ENCODE results near the gene KCND2. TPM values are rescaled to one million over a fixed set of nuclear protein-coding genes. Genes with fewer than 3 reads are reported as not detected.

The KCND2 gene
- polyA plus RNA-seq, 3 donors: not detected

- Histone ChIP-seq H3K9ac (ENCODE audit: insufficient read depth, low read length, poor library complexity, severe bottlenecking) (no peak overlapping the region), H3K4me2 (replicated peaks; ENCODE audit: extremely low read depth, low read length, poor library complexity, severe bottlenecking) (no peak overlapping the region), H4K20me1 (ENCODE audit: insufficient read depth, low read length) (no peaks in the 10 kb centered on the region), H3K9me3 (replicated peaks in 1 of 2; ENCODE audit: control insufficient read depth in 1 of 2, insufficient read depth in 1 of 2, low read length in 2 of 2) (peaks cover 15 to 18% of the 10 kb centered on the region in 2 donors), H3K27me3 (ENCODE audit: control insufficient read depth in 2 of 2, insufficient read depth in 2 of 2, low read length in 2 of 2) (no peaks in the 10 kb centered on the region), H3K36me3 (replicated peaks in 1 of 2; ENCODE audit: control insufficient read depth in 1 of 2, insufficient read depth in 2 of 2, low read length in 2 of 2) (no peaks in the 10 kb centered on the region), H3K4me3 (replicated peaks in 1 of 3; ENCODE audit: low read depth in 2 of 3, low read length in 3 of 3) (no peak overlapping the region), H2AFZ (ENCODE audit: insufficient read depth, low read depth, low read length, poor library complexity, severe bottlenecking) (no peak overlapping the region), H3K4me1 (ENCODE audit: control insufficient read depth in 1 of 2, insufficient read depth in 2 of 2, low read length in 2 of 2) (no peaks in the 10 kb centered on the region), H3K27ac (ENCODE audit: low read depth in 1 of 2, low read length in 2 of 2) (no peak overlapping the region), H3K79me2 (ENCODE audit: insufficient read depth, low read length) (no peaks in the 10 kb centered on the region)
- no peak overlapping the region for H3K4me3 Mint-ChIP-seq
- no peak for DNase-seq
- no peaks in the 10 kb centered on the region for H3K4me1 Mint-ChIP-seq
- intact Hi-C loops (cut with micrococcal nuclease): no loop called here
- H3K27me3 Mint-ChIP-seq (ENCODE audit: low read depth in 3 of 3): peaks cover 0 to 4% (median 0%) of the 10 kb centered on the region in 3 donors
- WGBS (ENCODE audit: insufficient coverage): 93% methylated on average over 7 of the region's 7 CpGs
- TF ChIP-seq, protein P1, sequence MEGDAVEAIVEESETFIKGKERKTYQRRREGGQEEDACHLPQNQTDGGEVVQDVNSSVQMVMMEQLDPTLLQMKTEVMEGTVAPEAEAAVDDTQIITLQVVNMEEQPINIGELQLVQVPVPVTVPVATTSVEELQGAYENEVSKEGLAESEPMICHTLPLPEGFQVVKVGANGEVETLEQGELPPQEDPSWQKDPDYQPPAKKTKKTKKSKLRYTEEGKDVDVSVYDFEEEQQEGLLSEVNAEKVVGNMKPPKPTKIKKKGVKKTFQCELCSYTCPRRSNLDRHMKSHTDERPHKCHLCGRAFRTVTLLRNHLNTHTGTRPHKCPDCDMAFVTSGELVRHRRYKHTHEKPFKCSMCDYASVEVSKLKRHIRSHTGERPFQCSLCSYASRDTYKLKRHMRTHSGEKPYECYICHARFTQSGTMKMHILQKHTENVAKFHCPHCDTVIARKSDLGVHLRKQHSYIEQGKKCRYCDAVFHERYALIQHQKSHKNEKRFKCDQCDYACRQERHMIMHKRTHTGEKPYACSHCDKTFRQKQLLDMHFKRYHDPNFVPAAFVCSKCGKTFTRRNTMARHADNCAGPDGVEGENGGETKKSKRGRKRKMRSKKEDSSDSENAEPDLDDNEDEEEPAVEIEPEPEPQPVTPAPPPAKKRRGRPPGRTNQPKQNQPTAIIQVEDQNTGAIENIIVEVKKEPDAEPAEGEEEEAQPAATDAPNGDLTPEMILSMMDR (IDR thresholded peaks at IDR 0.05): no peak
- no peaks in the 10 kb centered on the region for H3K36me3 Mint-ChIP-seq
- peaks cover 0 to 22% (median 6%) of the 10 kb centered on the region in 7 donors for H3K9me3 Mint-ChIP-seq
- no peak overlapping the region for H3K27ac Mint-ChIP-seq
Observed at GRCh38 chr7:120452665-120453064, 179.7 kb downstream of the KCND2 start.

- Histone ChIP-seq H3K4me1 (ENCODE audit: control insufficient read depth in 1 of 2, insufficient read depth in 2 of 2, low read length in 2 of 2) (no peaks in the 10 kb centered on the region), H3K4me2 (replicated peaks; ENCODE audit: extremely low read depth, low read length, poor library complexity, severe bottlenecking) (no peak overlapping the region), H3K4me3 (replicated peaks in 1 of 3; ENCODE audit: low read depth in 2 of 3, low read length in 3 of 3) (no peak overlapping the region), H3K79me2 (ENCODE audit: insufficient read depth, low read length) (no peaks in the 10 kb centered on the region), H3K27me3 (ENCODE audit: control insufficient read depth in 2 of 2, insufficient read depth in 2 of 2, low read length in 2 of 2) (no peaks in the 10 kb centered on the region), H4K20me1 (ENCODE audit: insufficient read depth, low read length) (no peaks in the 10 kb centered on the region), H2AFZ (ENCODE audit: insufficient read depth, low read depth, low read length, poor library complexity, severe bottlenecking) (no peak overlapping the region), H3K9me3 (replicated peaks in 1 of 2; ENCODE audit: control insufficient read depth in 1 of 2, insufficient read depth in 1 of 2, low read length in 2 of 2) (peaks cover 15 to 18% of the 10 kb centered on the region in 2 donors), H3K27ac (ENCODE audit: low read depth in 1 of 2, low read length in 2 of 2) (no peak overlapping the region), H3K9ac (ENCODE audit: insufficient read depth, low read length, poor library complexity, severe bottlenecking) (no peak overlapping the region), H3K36me3 (replicated peaks in 1 of 2; ENCODE audit: control insufficient read depth in 1 of 2, insufficient read depth in 2 of 2, low read length in 2 of 2) (no peaks in the 10 kb centered on the region)
- Mint-ChIP-seq H3K27me3 (ENCODE audit: low read depth in 3 of 3) (peaks cover 0 to 2% (median 0%) of the 10 kb centered on the region in 3 donors), H3K9me3 (peaks cover 0 to 20% (median 6%) of the 10 kb centered on the region in 7 donors), H3K4me3 (no peak overlapping the region), H3K36me3 (no peaks in the 10 kb centered on the region), H3K27ac (no peak overlapping the region), H3K4me1 (no peaks in the 10 kb centered on the region)
- WGBS (ENCODE audit: insufficient coverage): 40% methylated on average over 1 of the region's 1 CpG
- DNase-seq: no peak
- TF ChIP-seq, protein P1 (IDR thresholded peaks at IDR 0.05): no peak
- intact Hi-C loops (cut with micrococcal nuclease): no loop called here
Observed at GRCh38 chr7:120456699-120457098, 183.7 kb downstream of the KCND2 start.

Measured in CD14-positive monocyte (primary cell).